GM19395 (cell line): ENCODE data around the gene IQCM.
"Not testable (repeated sequence)": the region's sequence is repeated elsewhere in the genome, so short reads cannot be mapped to it uniquely, and the experiment has no call there.

Source experiments
- ATAC-seq: cut with Tn5 transposase; IDR thresholded peaks from one replicate; pipeline ENCODE4 v1.9.1; 2021; ENCODE audit warnings: mild to moderate bottlenecking, moderate library complexity; ENCODE audit not compliant: unreplicated experiment

Gene IQCM

GRCh38 chr4:149486861-149487260 lies 328.8 kb downstream of the IQCM start:
- ATAC-seq: no peak

GRCh38 chr4:149468669-149469068 lies 347.0 kb downstream of the IQCM start:
- not testable (repeated sequence) for ATAC-seq

GRCh38 chr4:149466446-149466845 lies 349.2 kb downstream of the IQCM start:
- no peak for ATAC-seq

GRCh38 chr4:149465955-149466354 lies 349.7 kb downstream of the IQCM start:
- no peak for ATAC-seq

GRCh38 chr4:149443537-149443936 lies 372.1 kb downstream of the IQCM start:
- no peak for ATAC-seq

GRCh38 chr4:149441338-149441737 lies 374.3 kb downstream of the IQCM start:
- no peak for ATAC-seq

GRCh38 chr4:149426461-149426860 lies 389.2 kb downstream of the IQCM start:
- ATAC-seq: no peak

- no peak for ATAC-seq
These were observed 406.1 kb downstream of the IQCM start for GRCh38 chr4:149409555-149409962.

GRCh38 chr4:149409146-149409545 lies 406.5 kb downstream of the IQCM start:
- ATAC-seq: no peak

GRCh38 chr4:149404143-149404542 lies 411.5 kb downstream of the IQCM start:
- no peak for ATAC-seq

- no peak for ATAC-seq
These were observed 412.6 kb downstream of the IQCM start for GRCh38 chr4:149403081-149403480.

GRCh38 chr4:149398993-149399392 lies 416.6 kb downstream of the IQCM start:
- ATAC-seq: no peak

- peak; percentile 87 for ATAC-seq
These were observed 444.7 kb downstream of the IQCM start for GRCh38 chr4:149370785-149371420.

- ATAC-seq: no peak
These were observed 445.6 kb downstream of the IQCM start for GRCh38 chr4:149370002-149370401.

GRCh38 chr4:149353241-149353640 lies 462.4 kb downstream of the IQCM start:
- no peak for ATAC-seq

- ATAC-seq: no peak
These were observed 466.1 kb downstream of the IQCM start for GRCh38 chr4:149349541-149349940.

- no peak for ATAC-seq
These were observed 468.5 kb downstream of the IQCM start for GRCh38 chr4:149347139-149347538.

GRCh38 chr4:149345424-149345823 lies 470.2 kb downstream of the IQCM start:
- ATAC-seq: no peak

- ATAC-seq: no peak
These were observed 471.2 kb downstream of the IQCM start for GRCh38 chr4:149344436-149344835.

- ATAC-seq: no peak
These were observed 472.0 kb downstream of the IQCM start for GRCh38 chr4:149343614-149344013.

- ATAC-seq: not testable (repeated sequence)
These were observed 474.5 kb downstream of the IQCM start for GRCh38 chr4:149341117-149341516.

- no peak for ATAC-seq
These were observed 487.5 kb downstream of the IQCM start for GRCh38 chr4:149328161-149328560.

GRCh38 chr4:149322203-149322602 lies 493.4 kb downstream of the IQCM start:
- ATAC-seq: no peak
